Epithelial cell of prostate (primary cell): ENCODE measurements around the gene ZNF620.
"Not testable (repeated sequence)": the region's sequence is repeated elsewhere in the genome, so short reads cannot be mapped to it uniquely, and the experiment has no call there.

Experiments
- DNase-seq: peaks from one replicate; pipeline ENCODE4 v3.0.0-alpha.2; 2011; ENCODE audit warnings: low read depth, low spot score
- H3K27ac ChIP-seq: fragments of 450-650 bp; 2 replicates; pipeline ENCODE4 v1.5.1; 2017; ENCODE audit warnings: mild to moderate bottlenecking

ZNF620 gene

GRCh38 chr3:40497288-40497687 lies 8.6 kb upstream of the ZNF620 start:
- DNase-seq, result no peak
- H3K27ac ChIP-seq, result no peak overlapping the region

- H3K27ac ChIP-seq, result no peak overlapping the region
- DNase-seq, result no peak
Measured at GRCh38 chr3:40499952-40500351, 5.9 kb upstream of the ZNF620 start.

- no peak for DNase-seq
- H3K27ac ChIP-seq, result no peak overlapping the region
Measured at GRCh38 chr3:40502034-40502433, 3.8 kb upstream of the ZNF620 start.

- peak overlapping the region; percentile 56 for H3K27ac ChIP-seq
- DNase-seq, result peak; percentile 96
Measured at GRCh38 chr3:40504636-40505430, 1.0 kb upstream of the ZNF620 start.

- no peak for DNase-seq
Measured at GRCh38 chr3:40511031-40511718, 5.3 kb downstream of the ZNF620 start.

GRCh38 chr3:40516201-40516600 lies 10.4 kb downstream of the ZNF620 start:
- no peak overlapping the region for H3K27ac ChIP-seq
- DNase-seq, result no peak

More at GRCh38 chr3:40511031-40511718, 5.3 kb downstream of the ZNF620 start:
- H3K27ac ChIP-seq, result no peak overlapping the region

- H3K27ac ChIP-seq, result no peak overlapping the region
- DNase-seq, result no peak
Measured at GRCh38 chr3:40518067-40518466, 12.2 kb downstream of the ZNF620 start.

GRCh38 chr3:40518848-40519247 lies 13.0 kb downstream of the ZNF620 start:
- no peak for DNase-seq
- no peak overlapping the region for H3K27ac ChIP-seq

- DNase-seq, result no peak
Measured at GRCh38 chr3:40521254-40521653, 15.4 kb downstream of the ZNF620 start.

GRCh38 chr3:40523781-40524180 lies 17.9 kb downstream of the ZNF620 start:
- H3K27ac ChIP-seq, result peak overlapping the region; percentile 72
- DNase-seq, result no peak

More at GRCh38 chr3:40521254-40521653, 15.4 kb downstream of the ZNF620 start:
- no peak overlapping the region for H3K27ac ChIP-seq

GRCh38 chr3:40524222-40524567 lies 18.4 kb downstream of the ZNF620 start:
- no peak for DNase-seq
- peak overlapping the region; percentile 72 for H3K27ac ChIP-seq

- peak within 1 kb of the TSS; percentile 72 for H3K27ac ChIP-seq
- DNase-seq, result peak; percentile 12
Measured at GRCh38 chr3:40524568-40525285, 18.9 kb downstream of the ZNF620 start, which contains the start of gene ZNF621. Gene ZNF621 (plus strand): TSS chr3:40524960. CDS start chr3:40525841, 881 bp downstream.

GRCh38 chr3:40528426-40528825 lies 22.6 kb downstream of the ZNF620 start:
- H3K27ac ChIP-seq, result no peak overlapping the region
- no peak for DNase-seq

- no peak for DNase-seq
- no peak overlapping the region for H3K27ac ChIP-seq
Measured at GRCh38 chr3:40532252-40532651, 26.4 kb downstream of the ZNF620 start.

- no peak for DNase-seq
- H3K27ac ChIP-seq, result no peak overlapping the region
Measured at GRCh38 chr3:40534283-40534682, 28.4 kb downstream of the ZNF620 start.

GRCh38 chr3:40546816-40547215 lies 41.0 kb downstream of the ZNF620 start:
- DNase-seq, result no peak
- H3K27ac ChIP-seq, result no peak overlapping the region

- no peak for DNase-seq
- no peak overlapping the region for H3K27ac ChIP-seq
Measured at GRCh38 chr3:40550167-40550566, 44.3 kb downstream of the ZNF620 start.

GRCh38 chr3:40557575-40558161 lies 51.8 kb downstream of the ZNF620 start:
- DNase-seq, result no peak
- no peak overlapping the region for H3K27ac ChIP-seq

GRCh38 chr3:40562482-40562881 lies 56.6 kb downstream of the ZNF620 start:
- DNase-seq, H3K27ac ChIP-seq: not testable (repeated sequence)

GRCh38 chr3:40565629-40566028 lies 59.8 kb downstream of the ZNF620 start:
- H3K27ac ChIP-seq, DNase-seq: not testable (repeated sequence)
